Tibial nerve (tissue), 4 donors: ENCODE results near the gene NPHP1. TPM values are rescaled to one million over a fixed set of nuclear protein-coding genes. Genes with fewer than 3 reads are reported as not detected.
"Not testable (repeated sequence)": the region's sequence is repeated elsewhere in the genome, so short reads cannot be mapped to it uniquely, and the experiment has no call there.

Experiments used
- DNase-seq, 2 donors: peaks; one replicate each; pipeline ENCODE4 v3.0.0-alpha.2; 2019; ENCODE audit warnings: low spot score in 2 of 2
- H3K27ac ChIP-seq, 4 donors: fragments of 200-600 bp; sonication (generic) in 3 of 4; one replicate each; pipeline ENCODE4 v1.5.1; 2017 to 2019; ENCODE audit warnings: mild to moderate bottlenecking in 1 of 4
- H3K27me3 ChIP-seq, 2 donors: fragments of 200-600 bp; sonication (generic) in 1 of 2; one replicate each; pipeline versions ENCODE4 v1.5.1 to v1.6.0; 2017 to 2019
- H3K36me3 ChIP-seq, 3 donors: fragments of 200-600 bp; sonication (generic); one replicate each; pipeline ENCODE4 v1.5.1; 2018 to 2019
- H3K4me1 ChIP-seq, 4 donors: fragments of 200-600 bp; sonication (generic) in 3 of 4; one replicate each; pipeline ENCODE4 v1.5.1; 2017 to 2019
- H3K4me3 ChIP-seq, 4 donors: fragments of 200-600 bp; sonication (generic) in 3 of 4; one replicate each; pipeline ENCODE4 v1.5.1; 2017 to 2019; ENCODE audit warnings: mild to moderate bottlenecking in 1 of 4, moderate library complexity in 1 of 4
- H3K9me3 ChIP-seq, 4 donors: fragments of 200-600 bp; sonication (generic) in 3 of 4; one replicate each; pipeline ENCODE4 v1.5.1; 2017 to 2019
- EP300 ChIP-seq, 2 donors: sonication (generic); formaldehyde crosslinking; IDR thresholded peaks; one replicate each; pipeline ENCODE4 v1.6.1; 2017; ENCODE audit warnings: antibody characterized with exemption in 2 of 2, mild to moderate bottlenecking in 1 of 2
- POLR2A ChIP-seq, 2 donors: fragments of 450-650 bp; IDR thresholded peaks; one replicate each; pipeline ENCODE4 v1.6.1; 2017; ENCODE audit warnings: antibody characterized with exemption in 2 of 2, mild to moderate bottlenecking in 2 of 2, moderate library complexity in 2 of 2
- WGBS, 2 donors: methylation state at CpG; one replicate each; pipeline ENCODE4 v1.1.5; 2018; 5-methylcytosine and 5-hydroxymethylcytosine counted together
- total RNA-seq, 4 donors: library from RNA; depleted of rRNA; stranded (reverse); fragments of >200 nt; gene quantifications; one replicate each; pipeline ENCODE4 v1.1.0, GENCODE V29; 2016
- TF ChIP-seq, protein P1 (sequence below), 5 experiments: fragments of 200-600 bp in 3 of 5; fragments of 450-650 bp in 2 of 5; sonication (generic) in 3 of 5; IDR thresholded peaks; one replicate each; pipeline ENCODE4 v1.5.1; 2016 to 2019; ENCODE audit warnings: antibody characterized with exemption in 5 of 5, mild to moderate bottlenecking in 3 of 5, moderate library complexity in 2 of 5

NPHP1 gene
- total RNA-seq, 4 donors from 2014 or later, result 3.5 to 8.7 (median 5.9) TPM

- 91 to 92% methylated on average over 6 of the region's 6 CpGs for WGBS, 2 donors
- H3K4me3 ChIP-seq, result no peak overlapping the region
- no peak for DNase-seq
- no peaks in the 10 kb centered on the region for H3K27me3 ChIP-seq
- H3K36me3 ChIP-seq, result peaks cover 0 to 13% (median 0%) of the 10 kb centered on the region in 3 donors
- TF ChIP-seq POLR2A (IDR thresholded peaks at IDR 0.05) (no peak), EP300 (IDR thresholded peaks at IDR 0.05) (no peak)
- TF ChIP-seq, protein P1, sequence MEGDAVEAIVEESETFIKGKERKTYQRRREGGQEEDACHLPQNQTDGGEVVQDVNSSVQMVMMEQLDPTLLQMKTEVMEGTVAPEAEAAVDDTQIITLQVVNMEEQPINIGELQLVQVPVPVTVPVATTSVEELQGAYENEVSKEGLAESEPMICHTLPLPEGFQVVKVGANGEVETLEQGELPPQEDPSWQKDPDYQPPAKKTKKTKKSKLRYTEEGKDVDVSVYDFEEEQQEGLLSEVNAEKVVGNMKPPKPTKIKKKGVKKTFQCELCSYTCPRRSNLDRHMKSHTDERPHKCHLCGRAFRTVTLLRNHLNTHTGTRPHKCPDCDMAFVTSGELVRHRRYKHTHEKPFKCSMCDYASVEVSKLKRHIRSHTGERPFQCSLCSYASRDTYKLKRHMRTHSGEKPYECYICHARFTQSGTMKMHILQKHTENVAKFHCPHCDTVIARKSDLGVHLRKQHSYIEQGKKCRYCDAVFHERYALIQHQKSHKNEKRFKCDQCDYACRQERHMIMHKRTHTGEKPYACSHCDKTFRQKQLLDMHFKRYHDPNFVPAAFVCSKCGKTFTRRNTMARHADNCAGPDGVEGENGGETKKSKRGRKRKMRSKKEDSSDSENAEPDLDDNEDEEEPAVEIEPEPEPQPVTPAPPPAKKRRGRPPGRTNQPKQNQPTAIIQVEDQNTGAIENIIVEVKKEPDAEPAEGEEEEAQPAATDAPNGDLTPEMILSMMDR (IDR thresholded peaks at IDR 0.05), result no peak
- no peaks in the 10 kb centered on the region for H3K9me3 ChIP-seq
- no peak overlapping the region for H3K27ac ChIP-seq
- H3K4me1 ChIP-seq, result no peaks in the 10 kb centered on the region
Observed at GRCh38 chr2:110172506-110172905, 32.3 kb downstream of the NPHP1 start.

GRCh38 chr2:110170102-110170501 is 34.7 kb downstream of the NPHP1 start:
- Histone ChIP-seq H3K27ac (no peak overlapping the region), H3K9me3 (no peaks in the 10 kb centered on the region), H3K36me3 (peaks cover 0 to 4% (median 0%) of the 10 kb centered on the region in 3 donors), H3K4me3 (no peak overlapping the region), H3K4me1 (no peaks in the 10 kb centered on the region), H3K27me3 (no peaks in the 10 kb centered on the region)
- no peak for DNase-seq
- 85 to 86% methylated on average over 3 of the region's 3 CpGs for WGBS, 2 donors
- TF ChIP-seq POLR2A (IDR thresholded peaks at IDR 0.05) (no peak), EP300 (IDR thresholded peaks at IDR 0.05) (no peak)
- TF ChIP-seq, protein P1 (IDR thresholded peaks at IDR 0.05), result no peak

DNA sequence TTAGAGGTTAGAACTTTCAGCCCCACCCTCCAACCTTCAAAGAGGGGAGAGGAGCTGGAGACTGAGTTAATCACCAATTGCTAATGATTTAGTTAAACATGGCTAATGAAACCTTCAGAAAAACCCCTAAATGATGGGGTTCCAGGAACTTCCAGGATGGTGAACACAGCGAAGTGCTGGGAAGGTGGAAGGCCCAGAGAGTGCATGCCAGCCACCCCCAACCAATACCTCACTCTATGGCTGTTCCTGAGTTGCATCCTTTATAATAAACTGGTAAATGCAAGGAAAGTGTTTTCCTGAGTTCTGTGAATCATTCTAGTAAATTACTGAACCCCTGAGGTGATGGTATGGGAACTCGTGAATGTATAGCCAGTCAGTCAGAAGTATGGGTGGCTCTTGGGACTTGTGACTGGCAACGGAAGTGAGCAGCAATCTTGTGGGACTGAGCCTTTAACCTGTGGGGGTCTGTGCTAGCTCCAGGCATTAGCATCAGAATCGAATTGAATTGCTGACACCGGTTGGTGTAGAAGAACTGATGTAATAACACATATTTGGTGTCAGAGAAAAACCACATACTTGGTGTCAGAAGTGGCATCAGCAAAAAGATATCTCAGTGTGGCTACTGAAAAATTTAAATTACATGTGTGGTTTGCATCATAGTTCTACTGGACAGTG is 37.4 kb downstream of the NPHP1 start:
- DNase-seq, result no peak
- H3K4me3 ChIP-seq, result no peak overlapping the region
- 72 to 74% methylated on average over 5 of the region's 5 CpGs for WGBS, 2 donors
- TF ChIP-seq, protein P1 (IDR thresholded peaks at IDR 0.05), result no peak
- TF ChIP-seq EP300 (IDR thresholded peaks at IDR 0.05) (no peak), POLR2A (IDR thresholded peaks at IDR 0.05) (no peak)
- no peaks in the 10 kb centered on the region for H3K9me3 ChIP-seq
- no peak overlapping the region for H3K27ac ChIP-seq
- no peaks in the 10 kb centered on the region for H3K4me1 ChIP-seq
- H3K27me3 ChIP-seq, result no peaks in the 10 kb centered on the region
- H3K36me3 ChIP-seq, result peaks cover 0 to 20% (median 0%) of the 10 kb centered on the region in 3 donors

DNA sequence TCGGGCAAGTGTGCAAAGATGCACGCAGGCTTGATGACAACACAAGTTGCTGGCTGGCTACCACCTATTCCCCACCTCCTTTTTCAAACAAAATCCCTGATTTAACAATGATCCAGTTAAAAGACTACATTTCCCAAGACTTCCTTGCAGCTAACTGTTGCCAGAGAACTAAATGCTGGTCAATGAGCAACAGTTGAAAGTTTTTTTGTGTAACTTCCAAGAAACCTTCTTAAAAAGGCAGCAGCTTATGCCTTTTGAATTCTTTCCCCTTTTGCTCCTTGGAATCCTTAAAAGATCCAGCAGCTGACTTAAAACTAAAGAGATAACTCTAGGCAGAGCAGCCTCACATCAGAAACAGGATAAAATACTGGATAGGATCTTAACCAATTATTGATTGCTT is 38.5 kb downstream of the NPHP1 start:
- Histone ChIP-seq H3K27ac (no peak overlapping the region), H3K4me3 (no peak overlapping the region), H3K9me3 (no peaks in the 10 kb centered on the region), H3K36me3 (peaks cover 0 to 22% (median 0%) of the 10 kb centered on the region in 3 donors), H3K4me1 (no peaks in the 10 kb centered on the region), H3K27me3 (no peaks in the 10 kb centered on the region)
- DNase-seq, result no peak
- WGBS, 2 donors, result 88% methylated on average over 2 of the region's 2 CpGs
- TF ChIP-seq, protein P1 (IDR thresholded peaks at IDR 0.05), result no peak
- TF ChIP-seq POLR2A (IDR thresholded peaks at IDR 0.05), result no peak
- no peak for TF ChIP-seq EP300 (IDR thresholded peaks at IDR 0.05)

- no peak for TF ChIP-seq POLR2A (IDR thresholded peaks at IDR 0.05)
- TF ChIP-seq EP300 (IDR thresholded peaks at IDR 0.05), result no peak
- TF ChIP-seq, protein P1 (IDR thresholded peaks at IDR 0.05), result peak; percentile 46 to 74 (median 54)
- H3K4me1 ChIP-seq, result no peaks in the 10 kb centered on the region
- H3K27ac ChIP-seq, result no peak overlapping the region
- 42 to 43% methylated on average over 4 of the region's 4 CpGs for WGBS, 2 donors
- DNase-seq, result peak in 1 of 2 donors; percentile 19
- peaks cover 0 to under 1% (median 0%) of the 10 kb centered on the region in 3 donors for H3K36me3 ChIP-seq
- H3K9me3 ChIP-seq, result peaks cover 0 to 8% (median 0%) of the 10 kb centered on the region in 4 donors
- H3K4me3 ChIP-seq, result no peak overlapping the region
- H3K27me3 ChIP-seq, result no peaks in the 10 kb centered on the region
Observed at GRCh38 chr2:110157153-110157793, 47.5 kb downstream of the NPHP1 start.

DNA sequence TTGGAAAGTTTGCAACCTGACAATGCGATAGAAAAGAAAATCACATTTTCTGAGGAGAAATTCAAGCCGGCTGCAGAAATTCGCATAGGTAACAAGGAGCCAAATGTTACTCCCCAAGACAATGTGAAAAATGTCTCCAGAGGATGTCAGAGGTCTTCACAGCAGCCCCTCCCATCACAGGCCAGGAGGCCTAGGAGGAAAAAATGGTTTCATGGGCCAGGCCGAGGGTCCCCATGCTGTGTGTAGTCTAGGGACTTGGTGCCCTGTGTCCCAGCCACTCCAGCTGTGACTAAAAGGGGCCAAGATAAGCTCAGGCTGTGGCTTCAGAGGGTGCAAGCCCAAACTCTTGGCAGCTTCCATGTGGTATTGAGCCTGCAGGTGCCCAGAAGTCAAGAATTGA is 50.0 kb downstream of the NPHP1 start:
- 93 to 97% methylated on average over 4 of the region's 4 CpGs for WGBS, 2 donors
- not testable (repeated sequence) for H3K36me3 ChIP-seq, DNase-seq, H3K4me3 ChIP-seq, H3K9me3 ChIP-seq, H3K27ac ChIP-seq, H3K27me3 ChIP-seq, H3K4me1 ChIP-seq

DNA sequence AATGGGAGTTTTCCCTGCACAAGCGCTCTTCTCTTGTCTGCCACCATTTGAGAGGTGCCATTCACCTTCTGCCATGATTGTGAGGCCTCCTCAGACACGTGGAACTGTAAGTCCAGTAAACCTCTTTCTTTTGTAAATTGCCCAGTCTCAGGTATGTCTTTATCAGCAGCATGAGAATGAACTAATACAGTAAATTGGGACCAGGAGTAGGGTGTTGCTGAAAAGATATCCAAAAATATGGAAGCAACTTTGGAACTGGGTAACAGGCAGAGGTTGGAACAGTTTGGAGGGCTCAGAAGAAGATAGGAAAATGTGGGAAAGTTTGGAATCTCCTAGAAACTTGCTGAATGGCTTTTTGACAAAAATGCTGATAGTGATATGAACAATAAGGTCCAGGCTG is 50.6 kb downstream of the NPHP1 start:
- not testable (repeated sequence) for H3K36me3 ChIP-seq, H3K4me1 ChIP-seq, H3K4me3 ChIP-seq, H3K27me3 ChIP-seq, DNase-seq, H3K27ac ChIP-seq, H3K9me3 ChIP-seq
- WGBS, 2 donors, result 91 to 94% methylated on average over 2 of the region's 2 CpGs
